ENCODE measurements around the gene ABCF3.
A peak's percentile ranks its signal among the peaks of the same experiment; 100 is the strongest.

Gene ABCF3, protein sequence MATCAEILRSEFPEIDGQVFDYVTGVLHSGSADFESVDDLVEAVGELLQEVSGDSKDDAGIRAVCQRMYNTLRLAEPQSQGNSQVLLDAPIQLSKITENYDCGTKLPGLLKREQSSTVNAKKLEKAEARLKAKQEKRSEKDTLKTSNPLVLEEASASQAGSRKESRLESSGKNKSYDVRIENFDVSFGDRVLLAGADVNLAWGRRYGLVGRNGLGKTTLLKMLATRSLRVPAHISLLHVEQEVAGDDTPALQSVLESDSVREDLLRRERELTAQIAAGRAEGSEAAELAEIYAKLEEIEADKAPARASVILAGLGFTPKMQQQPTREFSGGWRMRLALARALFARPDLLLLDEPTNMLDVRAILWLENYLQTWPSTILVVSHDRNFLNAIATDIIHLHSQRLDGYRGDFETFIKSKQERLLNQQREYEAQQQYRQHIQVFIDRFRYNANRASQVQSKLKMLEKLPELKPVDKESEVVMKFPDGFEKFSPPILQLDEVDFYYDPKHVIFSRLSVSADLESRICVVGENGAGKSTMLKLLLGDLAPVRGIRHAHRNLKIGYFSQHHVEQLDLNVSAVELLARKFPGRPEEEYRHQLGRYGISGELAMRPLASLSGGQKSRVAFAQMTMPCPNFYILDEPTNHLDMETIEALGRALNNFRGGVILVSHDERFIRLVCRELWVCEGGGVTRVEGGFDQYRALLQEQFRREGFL

DNA sequence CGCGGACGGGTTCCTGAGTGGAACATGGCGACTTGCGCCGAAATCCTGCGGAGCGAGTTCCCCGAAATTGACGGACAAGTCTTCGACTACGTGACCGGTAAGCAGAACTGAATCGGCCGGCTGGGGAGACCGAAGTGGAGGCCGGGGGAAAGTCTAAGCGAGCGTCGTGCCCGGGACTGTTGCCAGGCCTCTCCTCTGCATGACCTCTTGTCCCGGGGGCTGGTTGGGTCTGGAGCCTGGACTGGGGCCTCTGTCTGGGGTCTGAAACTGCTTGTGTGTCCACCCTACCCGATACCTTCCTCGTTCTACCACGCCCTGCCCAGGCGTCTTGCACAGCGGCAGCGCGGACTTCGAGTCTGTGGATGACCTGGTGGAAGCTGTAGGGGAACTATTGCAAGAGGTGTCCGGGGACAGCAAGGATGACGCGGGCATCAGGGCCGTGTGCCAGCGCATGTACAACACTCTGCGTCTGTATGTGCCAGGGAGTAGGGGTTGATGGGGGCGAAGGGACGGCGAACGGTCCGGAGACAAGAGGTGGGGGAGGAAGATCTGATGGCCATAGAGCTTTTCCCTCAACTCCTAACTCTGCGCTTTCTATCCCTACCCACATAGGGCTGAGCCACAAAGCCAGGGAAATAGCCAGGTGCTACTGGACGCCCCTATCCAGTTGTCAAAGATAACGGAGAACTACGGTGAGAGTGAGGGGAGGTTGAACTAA, at the start of gene ABCF3:
TSS of gene ABCF3 (plus strand) at position 16 of the 718 bp plus-strand sequence. CDS start at position 25, 9 bp downstream.
- DNase-seq (ENCODE audit: low read depth, low spot score) = no peak
- H3K27ac ChIP-seq = peak within 1 kb of the TSS; percentile 93
- no peaks in the 10 kb centered on the region for H3K9me3 ChIP-seq (ENCODE audit: low read depth, low read length)
- peaks cover 75% of the 10 kb centered on the region for H3K36me3 ChIP-seq (ENCODE audit: insufficient read depth, low read length)
- H3K9ac ChIP-seq (ENCODE audit: insufficient read length) = peak within 1 kb of the TSS; percentile 97
- TF ChIP-seq POLR2AphosphoS5 (IDR thresholded peaks at IDR 0.05; ENCODE audit: borderline replicate concordance, low read depth, low read length) (peak; percentile 80; the same call in 1 of the 2 replicates), EZH2 (IDR thresholded peaks at IDR 0.05) (no peak)
- peak within 1 kb of the TSS; percentile 99 for H3K4me3 ChIP-seq

DNA sequence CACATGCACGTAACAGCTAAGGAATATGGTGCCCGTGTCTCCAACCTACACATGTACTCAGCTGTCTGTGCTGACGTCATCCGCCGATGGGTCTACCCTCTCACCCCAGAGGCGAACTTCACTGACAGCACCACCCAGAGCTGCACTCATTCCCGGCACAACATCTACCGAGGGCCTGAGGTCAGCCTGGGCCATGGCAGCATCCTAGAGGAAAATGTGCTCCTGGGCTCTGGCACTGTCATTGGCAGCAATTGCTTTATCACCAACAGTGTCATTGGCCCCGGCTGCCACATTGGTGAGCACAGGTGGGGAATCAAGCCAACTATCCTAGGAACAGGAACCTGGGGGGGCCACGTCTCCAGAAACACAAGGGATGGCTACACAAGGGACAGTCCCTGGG, 45.6 kb upstream of the ABCF3 start:
- Histone ChIP-seq H3K4me3 (no peak overlapping the region), H3K36me3 (ENCODE audit: insufficient read depth, low read length) (peaks cover 78% of the 10 kb centered on the region), H3K27ac (no peak overlapping the region), H3K9me3 (ENCODE audit: low read depth, low read length) (no peaks in the 10 kb centered on the region), H3K9ac (ENCODE audit: insufficient read length) (no peak overlapping the region)
- TF ChIP-seq EZH2 (IDR thresholded peaks at IDR 0.05) (no peak), POLR2AphosphoS5 (IDR thresholded peaks at IDR 0.05; ENCODE audit: borderline replicate concordance, low read depth, low read length) (no peak), FOXP2 (optimal IDR thresholded peaks at IDR 0.05; ENCODE audit: control extremely low read depth, extremely low read length, insufficient read depth) (no peak)
- DNase-seq (ENCODE audit: low read depth, low spot score) = no peak

DNA sequence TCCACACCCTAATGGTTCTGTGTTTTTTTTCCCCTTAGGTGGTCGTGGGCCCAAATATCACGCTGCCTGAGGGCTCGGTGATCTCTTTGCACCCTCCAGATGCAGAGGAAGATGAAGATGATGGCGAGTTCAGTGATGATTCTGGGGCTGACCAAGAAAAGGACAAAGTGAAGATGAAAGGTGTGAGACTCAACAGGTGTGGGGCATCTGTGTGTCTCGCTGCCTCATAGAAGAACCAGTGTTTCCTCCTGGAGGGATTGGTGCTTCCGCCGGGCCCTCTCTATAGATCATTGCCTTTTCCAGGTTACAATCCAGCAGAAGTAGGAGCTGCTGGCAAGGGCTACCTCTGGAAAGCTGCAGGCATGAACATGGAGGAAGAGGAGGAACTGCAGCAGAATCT, 43.8 kb upstream of the ABCF3 start:
- H3K4me3 ChIP-seq = no peak overlapping the region
- H3K9ac ChIP-seq (ENCODE audit: insufficient read length) = no peak overlapping the region
- H3K9me3 ChIP-seq (ENCODE audit: low read depth, low read length) = no peaks in the 10 kb centered on the region
- TF ChIP-seq POLR2AphosphoS5 (IDR thresholded peaks at IDR 0.05; ENCODE audit: borderline replicate concordance, low read depth, low read length) (no peak), EZH2 (IDR thresholded peaks at IDR 0.05) (no peak), FOXP2 (optimal IDR thresholded peaks at IDR 0.05; ENCODE audit: control extremely low read depth, extremely low read length, insufficient read depth) (no peak)
- peaks cover 79% of the 10 kb centered on the region for H3K36me3 ChIP-seq (ENCODE audit: insufficient read depth, low read length)
- DNase-seq (ENCODE audit: low read depth, low spot score) = no peak
- no peak overlapping the region for H3K27ac ChIP-seq

DNA sequence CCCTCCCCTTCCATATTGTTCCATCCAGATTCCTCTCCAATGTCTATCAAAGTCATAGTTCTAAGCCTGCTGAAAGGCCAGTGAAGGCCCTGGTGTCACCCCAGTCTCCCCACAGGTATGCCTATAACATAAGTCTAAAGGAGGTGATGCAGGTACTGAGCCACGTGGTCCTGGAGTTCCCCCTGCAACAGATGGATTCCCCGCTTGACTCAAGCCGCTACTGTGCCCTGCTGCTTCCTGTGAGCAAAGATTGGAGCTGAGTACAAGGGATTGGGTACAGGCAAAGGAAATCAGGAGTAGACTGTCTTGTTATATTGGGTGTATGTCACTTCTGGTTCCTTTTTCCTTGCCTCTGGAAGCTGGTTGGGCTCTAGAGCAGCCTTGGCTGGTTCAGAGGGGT, 42.7 kb upstream of the ABCF3 start:
- no peak overlapping the region for H3K4me3 ChIP-seq
- DNase-seq (ENCODE audit: low read depth, low spot score) = no peak
- H3K9ac ChIP-seq (ENCODE audit: insufficient read length) = no peak overlapping the region
- no peaks in the 10 kb centered on the region for H3K9me3 ChIP-seq (ENCODE audit: low read depth, low read length)
- H3K36me3 ChIP-seq (ENCODE audit: insufficient read depth, low read length) = peaks cover 69% of the 10 kb centered on the region
- H3K27ac ChIP-seq = no peak overlapping the region
- TF ChIP-seq FOXP2 (optimal IDR thresholded peaks at IDR 0.05; ENCODE audit: control extremely low read depth, extremely low read length, insufficient read depth) (no peak), POLR2AphosphoS5 (IDR thresholded peaks at IDR 0.05; ENCODE audit: borderline replicate concordance, low read depth, low read length) (no peak), EZH2 (IDR thresholded peaks at IDR 0.05) (no peak)

DNA sequence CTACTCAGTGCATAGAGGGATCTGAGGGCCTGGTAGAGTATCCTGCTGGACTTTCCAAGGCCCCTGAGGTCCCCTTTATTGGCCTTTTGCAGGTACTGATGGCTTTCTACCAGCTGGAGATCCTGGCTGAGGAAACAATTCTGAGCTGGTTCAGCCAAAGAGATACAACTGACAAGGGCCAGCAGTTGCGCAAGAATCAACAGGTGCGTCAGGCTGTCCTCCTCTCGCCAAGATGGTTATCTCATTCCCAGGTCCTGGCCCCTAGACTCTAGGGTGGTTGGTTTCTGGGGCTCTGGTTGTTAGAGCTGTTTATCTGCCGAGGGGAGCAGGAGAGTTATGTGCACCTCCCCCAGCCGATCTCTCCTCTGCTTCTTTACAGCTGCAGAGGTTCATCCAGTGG, 41.5 kb upstream of the ABCF3 start:
- Histone ChIP-seq H3K9ac (ENCODE audit: insufficient read length) (no peak overlapping the region), H3K27ac (peak overlapping the region; percentile 2; the same call in 1 of the 2 replicates), H3K36me3 (ENCODE audit: insufficient read depth, low read length) (peaks cover 65% of the 10 kb centered on the region), H3K4me3 (no peak overlapping the region), H3K9me3 (ENCODE audit: low read depth, low read length) (no peaks in the 10 kb centered on the region)
- TF ChIP-seq FOXP2 (optimal IDR thresholded peaks at IDR 0.05; ENCODE audit: control extremely low read depth, extremely low read length, insufficient read depth) (no peak), POLR2AphosphoS5 (IDR thresholded peaks at IDR 0.05; ENCODE audit: borderline replicate concordance, low read depth, low read length) (no peak), EZH2 (IDR thresholded peaks at IDR 0.05) (no peak)
- DNase-seq (ENCODE audit: low read depth, low spot score) = no peak

DNA sequence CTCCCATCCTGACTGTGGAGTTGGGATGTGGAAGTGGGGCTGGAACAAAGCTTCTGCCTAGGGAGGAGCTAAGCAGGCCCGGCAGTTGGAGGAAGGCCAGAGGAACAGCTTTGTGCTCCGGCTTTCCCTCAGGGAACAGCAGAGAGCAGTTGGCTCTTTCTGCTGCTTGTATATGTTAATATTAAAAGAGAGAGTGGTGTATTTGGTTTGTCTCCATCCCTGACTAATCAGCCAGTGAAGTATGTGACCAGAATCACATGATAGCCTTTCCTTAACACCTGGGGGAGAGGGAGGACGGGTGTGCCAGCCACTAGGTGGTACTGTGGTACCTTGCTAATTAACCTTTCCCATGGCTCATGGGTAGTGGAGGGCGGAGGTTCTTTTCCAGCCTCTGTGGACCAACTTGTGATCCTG, 40.9 kb upstream of the ABCF3 start:
- DNase-seq (ENCODE audit: low read depth, low spot score) = no peak
- no peak overlapping the region for H3K9ac ChIP-seq (ENCODE audit: insufficient read length)

DNA sequence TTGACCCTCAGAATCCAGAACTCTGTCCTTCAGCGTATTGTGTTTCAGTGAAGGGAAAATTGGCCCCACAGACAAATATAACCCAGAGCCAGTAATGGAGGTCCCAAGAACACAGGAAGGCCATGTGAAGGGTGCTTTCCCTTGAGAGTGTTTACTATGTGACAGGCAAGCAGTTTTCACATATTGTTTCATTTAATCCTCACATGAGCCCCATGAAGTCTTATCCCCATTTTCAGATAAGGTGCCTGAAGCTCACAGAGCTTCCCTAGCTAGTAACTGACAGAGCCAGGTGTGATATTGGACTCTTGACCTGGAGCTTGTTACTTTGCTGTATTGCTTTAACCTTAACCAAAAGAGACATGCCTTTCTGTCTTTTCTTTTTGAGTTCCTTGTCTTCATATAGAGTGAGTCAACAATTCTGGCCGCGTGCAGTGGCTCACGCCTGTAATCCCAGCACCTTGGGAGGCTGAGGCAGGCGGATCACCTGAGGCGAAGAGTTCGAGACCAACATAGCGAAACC, 40.2 kb upstream of the ABCF3 start:
- DNase-seq (ENCODE audit: low read depth, low spot score) = no peak
- no peak overlapping the region for H3K27ac ChIP-seq

More for the DNA sequence above, 40.9 kb upstream of the ABCF3 start:
- TF ChIP-seq POLR2AphosphoS5 (IDR thresholded peaks at IDR 0.05; ENCODE audit: borderline replicate concordance, low read depth, low read length) (no peak), EZH2 (IDR thresholded peaks at IDR 0.05) (no peak), FOXP2 (optimal IDR thresholded peaks at IDR 0.05; ENCODE audit: control extremely low read depth, extremely low read length, insufficient read depth) (no peak)
- Histone ChIP-seq H3K9me3 (ENCODE audit: low read depth, low read length) (no peaks in the 10 kb centered on the region), H3K4me3 (no peak overlapping the region), H3K27ac (peak overlapping the region; percentile 2; the same call in 1 of the 2 replicates), H3K36me3 (ENCODE audit: insufficient read depth, low read length) (peaks cover 60% of the 10 kb centered on the region)

DNA sequence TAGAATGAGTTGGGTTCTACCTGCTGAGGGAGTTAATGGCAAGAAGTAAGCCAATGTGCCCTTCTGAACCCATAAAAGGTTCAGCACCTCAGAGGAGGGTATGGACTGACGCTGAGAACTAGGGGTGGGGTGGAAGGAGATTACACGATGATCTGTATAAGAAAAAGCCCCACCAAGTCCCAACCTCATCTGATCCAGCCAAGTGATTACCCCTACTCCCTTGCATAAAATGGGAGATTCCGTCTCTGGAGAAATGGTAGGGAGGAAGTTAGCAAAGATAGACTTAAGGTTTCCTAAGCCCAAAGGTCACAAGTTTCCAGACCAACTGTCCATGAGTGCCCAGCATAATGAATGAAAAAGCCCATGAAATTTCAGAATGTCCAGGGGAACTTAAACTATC, 37.9 kb upstream of the ABCF3 start:
- Histone ChIP-seq H3K27ac (no peak overlapping the region), H3K9me3 (ENCODE audit: low read depth, low read length) (no peaks in the 10 kb centered on the region), H3K9ac (ENCODE audit: insufficient read length) (no peak overlapping the region), H3K36me3 (ENCODE audit: insufficient read depth, low read length) (peaks cover 30% of the 10 kb centered on the region), H3K4me3 (no peak overlapping the region)
- TF ChIP-seq EZH2 (IDR thresholded peaks at IDR 0.05) (no peak), FOXP2 (optimal IDR thresholded peaks at IDR 0.05; ENCODE audit: control extremely low read depth, extremely low read length, insufficient read depth) (no peak), POLR2AphosphoS5 (IDR thresholded peaks at IDR 0.05; ENCODE audit: borderline replicate concordance, low read depth, low read length) (no peak)
- no peak for DNase-seq (ENCODE audit: low read depth, low spot score)

More for the DNA sequence above, 40.2 kb upstream of the ABCF3 start:
- H3K36me3 ChIP-seq (ENCODE audit: insufficient read depth, low read length) = peaks cover 53% of the 10 kb centered on the region
- no peak overlapping the region for H3K9ac ChIP-seq (ENCODE audit: insufficient read length)
- no peaks in the 10 kb centered on the region for H3K9me3 ChIP-seq (ENCODE audit: low read depth, low read length)
- H3K4me3 ChIP-seq = no peak overlapping the region
- no peak for TF ChIP-seq EZH2 (IDR thresholded peaks at IDR 0.05)
- no peak for TF ChIP-seq FOXP2 (optimal IDR thresholded peaks at IDR 0.05; ENCODE audit: control extremely low read depth, extremely low read length, insufficient read depth)
- no peak for TF ChIP-seq POLR2AphosphoS5 (IDR thresholded peaks at IDR 0.05; ENCODE audit: borderline replicate concordance, low read depth, low read length)

All from SK-N-MC (cell line).